ENCODE results near the gene SLC6A19. TPM values are rescaled to one million over a fixed set of nuclear protein-coding genes. Genes with fewer than 3 reads are reported as not detected.

The SLC6A19 gene
- total and polyA plus RNA-seq, 10 of the 15 experiments (the other 5 are each of a cell fraction or from before 2014, with no cell fraction given), result 0.01 to 0.03 TPM; not detected in 8

- BruUV-seq (replicated peaks), result no TSS peak
- 30% methylated on average over 14 of the region's 14 CpGs for WGBS (ENCODE audit: insufficient coverage, insufficient replicate concordance, low lambda C conversion rate, missing lambda C conversion rate)
- no peak for FAIRE-seq
- ChIA-PET RAD21 (ENCODE audit: unreplicated experiment) (no interaction called here), CTCF (interaction anchor here (1.6 kb wide), 1 partner anchor 11 kb away, joined by 4 read pairs; no protein-coding TSS in a partner anchor), POLR2A (no interaction called here), SMC1A (ENCODE audit: uncharacterized antibody, unreplicated experiment) (no interaction called here)
- no peak for DNase-seq (ENCODE audit: low read depth, low spot score)
- ATAC-seq, result no peak
- Histone ChIP-seq H4K20me1 (ENCODE audit: control insufficient read depth, insufficient read depth) (no peaks in the 10 kb centered on the region), H3K4me3 (no peak overlapping the region), H3K4me1 (ENCODE audit: control insufficient read depth, insufficient read depth, low read length) (peaks cover 3% of the 10 kb centered on the region), H3K9me3 (replicated peaks; ENCODE audit: control insufficient read depth, insufficient read depth, low read length) (no peaks in the 10 kb centered on the region), H3K36me3 (ENCODE audit: control insufficient read depth in 2 of 2, insufficient read depth in 2 of 2, low read length in 1 of 2) (no peaks in the 10 kb centered on the region), H3K4me2 (ENCODE audit: control insufficient read depth, insufficient read depth) (no peak overlapping the region), H2AFZ (ENCODE audit: control insufficient read depth, low read depth, low read length) (no peak overlapping the region), H3K9ac (ENCODE audit: control insufficient read depth, insufficient read depth, low read length) (no peak overlapping the region), H3K27me3 (replicated peaks in 1 of 2; ENCODE audit: control insufficient read depth in 2 of 2, insufficient read depth in 2 of 2, low read length in 1 of 2) (peaks cover 0 to 2% of the 10 kb centered on the region in 2 experiments; a peak in 2 of 4 replicates), H3K27ac (ENCODE audit: control insufficient read depth, insufficient read depth) (no peak overlapping the region), H3K79me2 (ENCODE audit: control insufficient read depth, insufficient read depth, low read length) (no peaks in the 10 kb centered on the region)
- intact Hi-C loops (cut with micrococcal nuclease; ENCODE audit: unreplicated experiment) (no loop called here), in situ Hi-C loops (cut with MboI) (no loop called here)
- no peak for TF ChIP-seq SREBF1 (IDR thresholded peaks at IDR 0.05; ENCODE audit: low read length)
- TF ChIP-seq JUND (IDR thresholded peaks at IDR 0.05; ENCODE audit: low read depth, low read length), result no peak
- no peak for TF ChIP-seq ATF3 (IDR thresholded peaks at IDR 0.05; ENCODE audit: borderline replicate concordance, extremely low read depth, low read depth, low read length)
- no peak for TF ChIP-seq ZBED1 (IDR thresholded peaks at IDR 0.05; ENCODE audit: borderline replicate concordance)
- TF ChIP-seq SREBF2 (IDR thresholded peaks at IDR 0.05; ENCODE audit: low read length), result no peak
- TF ChIP-seq HCFC1 (IDR thresholded peaks at IDR 0.05; ENCODE audit: low read length), result no peak
- TF ChIP-seq TAF1 (IDR thresholded peaks at IDR 0.05; ENCODE audit: borderline replicate concordance, low read depth, low read length), result no peak
- no peak for TF ChIP-seq NFIC (IDR thresholded peaks at IDR 0.05; ENCODE audit: low read depth, low read length)
- TF ChIP-seq EP300 (IDR thresholded peaks at IDR 0.05; ENCODE audit: borderline replicate concordance in 1 of 2, control insufficient read depth in 1 of 2, low read depth in 2 of 2, low read length in 2 of 2), result no peak
- no peak for TF ChIP-seq RCOR1 (conservative IDR thresholded peaks at IDR 0.05; ENCODE audit: low read depth, low read length)
Measured at GRCh38 chr5:1163879-1164278, 37.5 kb upstream of the SLC6A19 start.

Data from GM12878 (cell line).